Liver (tissue), 3 donors: Measurements from ENCODE around the gene MIER3.

Experiments
- ATF3 ChIP-seq: IDR thresholded peaks from 2 replicates; pipeline ENCODE4 v1.6.1; 2016; ENCODE audit warnings: antibody characterized with exemption
- CTCF ChIP-seq: fragments of 150-350 bp; IDR thresholded peaks from 2 replicates; pipeline ENCODE4 v1.5.1; 2017; ENCODE audit warnings: improper control_type of control experiment, low read depth, low read length; ENCODE audit not compliant: missing input control
- EGR1 ChIP-seq, 2 donors: IDR thresholded peaks; 2 replicates each; pipeline ENCODE4 v1.6.1; 2016 to 2018; ENCODE audit warnings: antibody characterized with exemption in 2 of 2, low read depth in 2 of 2
- FOXA2 ChIP-seq: IDR thresholded peaks from 2 replicates; pipeline ENCODE4 v1.6.1; 2016; ENCODE audit warnings: antibody characterized with exemption
- GABPA ChIP-seq, 2 donors: IDR thresholded peaks in 1 of 2; conservative IDR thresholded peaks in 1 of 2; 2 replicates each; pipeline ENCODE4 v1.6.1; 2016; ENCODE audit warnings: antibody characterized with exemption in 2 of 2, mild to moderate bottlenecking in 1 of 2, moderate library complexity in 1 of 2
- JUND ChIP-seq, 2 donors: IDR thresholded peaks; 2 replicates each; pipeline ENCODE4 v1.6.1; 2016; ENCODE audit warnings: antibody characterized with exemption in 2 of 2
- MAX ChIP-seq: IDR thresholded peaks from 2 replicates; pipeline ENCODE4 v1.6.1; 2016; ENCODE audit warnings: antibody characterized with exemption
- RAD21 ChIP-seq, 2 donors: IDR thresholded peaks; 2 replicates each; pipeline ENCODE4 v1.6.1; 2016; ENCODE audit warnings: antibody characterized with exemption in 2 of 2, mild to moderate bottlenecking in 2 of 2
- REST ChIP-seq: IDR thresholded peaks from 2 replicates; pipeline ENCODE4 v1.6.1; 2016; ENCODE audit warnings: antibody characterized with exemption, mild to moderate bottlenecking
- RXRA ChIP-seq, 2 donors: IDR thresholded peaks; 2 replicates each; pipeline ENCODE4 v1.6.1; 2017 to 2018; ENCODE audit warnings: antibody characterized with exemption in 2 of 2, mild to moderate bottlenecking in 1 of 2
- SP1 ChIP-seq: IDR thresholded peaks from 2 replicates; pipeline ENCODE4 v1.6.1; 2018; ENCODE audit warnings: antibody characterized with exemption, mild to moderate bottlenecking
- TAF1 ChIP-seq: conservative IDR thresholded peaks from 2 replicates; pipeline ENCODE4 v1.6.1; 2016; ENCODE audit warnings: antibody characterized with exemption, mild to moderate bottlenecking
- YY1 ChIP-seq: IDR thresholded peaks from 2 replicates; pipeline ENCODE4 v1.6.1; 2016; ENCODE audit warnings: antibody characterized with exemption, mild to moderate bottlenecking
- ZBTB33 ChIP-seq: IDR thresholded peaks from 2 replicates; pipeline ENCODE4 v1.6.1; 2016; ENCODE audit warnings: antibody characterized with exemption
- donor health status: healthy.
- donor health status: healthy.

- TF ChIP-seq CTCF (no peak), GABPA (IDR thresholded peaks at IDR 0.05 in 1 of 2, conservative IDR thresholded peaks at IDR 0.05 in 1 of 2) (peak; percentile 5 to 36), REST (no peak), YY1 (peak; percentile 58), EGR1 (IDR thresholded peaks at IDR 0.05; ENCODE audit: low read depth in 2 of 2) (no peak), TAF1 (peak; percentile 46), MAX (peak; percentile 18), JUND (IDR thresholded peaks at IDR 0.05) (no peak), RAD21 (IDR thresholded peaks at IDR 0.05) (no peak), FOXA2 (no peak), RXRA (IDR thresholded peaks at IDR 0.05) (no peak), ZBTB33 (no peak), ATF3 (peak; percentile 29), SP1 (no peak)
These were observed 41.5 kb downstream of the MIER3 start for GRCh38 chr5:56910210-56910965.
